GM18951 (cell line): ENCODE results near the gene KIAA1671.

Experiments used
- POLR2A ChIP-seq: IDR thresholded peaks from 4 replicates; pipeline ENCODE4 v1.6.1; 2011; ENCODE audit warnings: mild to moderate bottlenecking; ENCODE audit not compliant: insufficient read length, insufficient read depth; ENCODE audit errors: extremely low read depth
- in situ Hi-C: fragments of 300-500 bp; cut with MboI; formaldehyde crosslinking; loops from one replicate; pipeline ENCODE4 v1.12.0; 2022; ENCODE audit warnings: low sequenced_read_pairs, mixed read lengths, inconsistent platforms; ENCODE audit not compliant: unreplicated experiment

KIAA1671 gene

DNA sequence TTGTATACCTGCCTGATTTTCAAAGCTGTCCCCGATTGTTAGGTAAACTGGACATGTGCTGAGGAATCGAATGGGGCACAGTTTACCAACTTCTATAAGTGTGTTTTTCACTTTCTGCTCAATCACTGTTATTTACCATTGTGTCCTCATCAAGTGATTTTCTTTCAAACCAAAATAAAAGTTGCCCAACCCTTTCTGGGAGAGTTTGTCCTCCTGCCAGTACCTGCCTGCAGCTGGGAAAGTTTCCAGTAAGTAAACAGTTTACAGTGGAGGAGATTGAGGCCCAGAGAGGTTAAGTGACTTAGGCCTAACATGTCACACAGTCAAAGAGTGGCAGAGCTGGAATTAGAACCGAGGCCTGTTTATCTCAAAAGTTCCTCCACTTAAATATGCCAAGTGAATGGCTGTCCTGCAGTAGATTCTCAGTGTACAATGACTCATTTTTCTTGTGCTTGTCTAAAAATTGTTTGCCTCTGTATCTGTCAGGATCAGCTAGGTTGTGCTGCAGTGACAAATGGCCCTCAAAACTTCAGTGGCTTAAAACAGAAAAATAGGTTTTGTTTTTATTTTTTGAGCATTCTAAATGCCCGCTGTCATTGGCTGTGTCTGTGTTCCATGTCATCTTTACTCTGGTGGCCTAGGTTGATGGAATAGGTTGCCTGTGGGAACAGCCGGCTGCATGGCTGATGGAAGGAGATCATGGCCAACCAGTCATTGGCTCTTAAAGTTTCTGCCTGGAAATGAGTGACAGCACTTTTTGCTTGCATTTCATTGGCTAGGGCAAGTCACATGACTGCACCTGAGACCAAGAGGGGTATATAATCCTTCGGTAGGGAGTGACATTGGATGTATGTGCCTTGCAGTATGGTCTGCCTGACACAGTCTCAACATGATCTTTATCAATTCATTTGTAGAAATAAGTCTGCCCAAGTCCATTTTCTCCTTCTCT lies 185.3 kb downstream of the KIAA1671 start:
- in situ Hi-C loops, result no loop called here
- no peak for TF ChIP-seq POLR2A

DNA sequence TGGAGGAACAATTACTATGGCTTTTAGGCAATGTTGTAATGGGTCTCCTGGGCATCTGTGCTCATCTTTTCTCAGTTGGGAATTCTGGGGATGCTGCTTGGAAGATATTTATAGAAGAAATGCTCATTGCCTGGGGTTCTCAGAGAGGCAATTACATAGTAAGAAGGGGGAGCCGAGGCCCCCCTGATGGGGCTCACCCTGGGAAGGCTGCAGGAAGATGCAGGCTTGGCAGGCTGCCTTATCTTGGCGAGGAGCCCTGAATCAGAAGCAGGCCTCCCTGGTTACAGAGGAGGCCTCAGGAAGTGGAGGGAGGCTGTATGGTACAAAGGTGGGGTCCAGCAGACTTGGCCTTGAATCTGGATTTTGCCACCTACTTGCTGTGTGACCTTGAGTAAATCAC lies 186.5 kb downstream of the KIAA1671 start:
- no peak for TF ChIP-seq POLR2A
- in situ Hi-C loops, result no loop called here

DNA sequence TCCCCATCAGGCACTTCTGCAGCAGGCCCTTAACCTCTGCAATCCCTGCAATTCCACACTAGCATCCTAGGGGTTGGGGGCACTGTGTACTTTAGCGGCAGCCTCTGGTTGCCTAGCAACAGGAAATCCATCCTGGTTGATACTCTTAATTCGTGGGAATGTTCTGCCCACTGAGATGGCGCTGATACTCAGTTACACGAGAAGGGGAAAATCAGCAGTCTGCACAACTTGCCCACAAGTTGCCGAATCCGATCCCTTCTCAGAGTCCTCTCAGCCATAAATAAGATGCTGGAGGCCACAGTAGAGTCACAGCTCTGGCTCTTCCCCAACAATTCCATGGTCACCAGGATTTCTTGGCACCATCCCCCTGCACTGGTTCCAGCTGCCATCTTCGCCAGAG lies 189.6 kb downstream of the KIAA1671 start:
- in situ Hi-C loops, result no loop called here
- TF ChIP-seq POLR2A, result no peak

DNA sequence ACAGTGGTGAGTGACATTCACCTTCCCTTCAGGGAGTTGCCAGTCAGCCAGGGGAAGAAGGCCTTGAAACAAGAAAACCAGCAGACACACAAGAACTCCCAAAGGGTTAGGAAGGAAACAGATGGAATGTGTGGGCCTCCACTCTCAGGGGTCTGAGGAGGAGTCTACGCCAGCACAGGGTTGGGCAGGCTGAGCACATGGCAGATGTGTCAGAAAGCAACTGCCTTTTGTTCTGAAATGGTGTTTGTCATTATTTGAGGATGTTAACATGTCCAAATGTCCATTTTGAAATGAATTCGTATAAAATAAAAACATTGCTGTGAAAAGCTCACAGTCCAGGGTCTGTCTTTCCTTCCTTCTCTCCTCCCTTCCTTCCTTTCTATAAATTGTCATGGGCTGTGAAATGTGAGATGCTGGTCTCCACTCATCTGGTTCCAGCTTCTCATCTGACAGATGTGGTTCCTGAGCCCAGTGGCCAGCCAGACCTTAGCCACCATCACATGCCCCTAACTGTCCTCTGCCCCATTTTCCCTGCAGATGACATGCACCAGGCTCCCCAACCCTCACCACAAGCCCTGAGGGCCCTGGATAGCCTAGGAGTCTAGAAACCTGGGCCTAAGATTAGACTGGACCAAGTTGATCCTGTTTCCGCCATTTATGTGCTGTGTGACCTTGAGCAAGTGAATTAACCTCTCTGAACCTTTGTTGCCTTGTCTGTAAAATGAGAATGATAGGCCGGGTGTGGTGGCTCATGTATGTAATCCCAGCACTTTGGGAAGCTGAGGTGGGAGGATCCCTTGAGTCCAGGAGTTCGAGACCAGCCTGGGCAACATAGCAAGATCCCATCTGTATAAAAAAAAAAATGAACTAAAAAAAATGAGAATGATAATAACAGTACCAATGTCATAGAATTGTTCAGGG lies 190.9 kb downstream of the KIAA1671 start:
- in situ Hi-C loops, result no loop called here
- TF ChIP-seq POLR2A, result no peak

DNA sequence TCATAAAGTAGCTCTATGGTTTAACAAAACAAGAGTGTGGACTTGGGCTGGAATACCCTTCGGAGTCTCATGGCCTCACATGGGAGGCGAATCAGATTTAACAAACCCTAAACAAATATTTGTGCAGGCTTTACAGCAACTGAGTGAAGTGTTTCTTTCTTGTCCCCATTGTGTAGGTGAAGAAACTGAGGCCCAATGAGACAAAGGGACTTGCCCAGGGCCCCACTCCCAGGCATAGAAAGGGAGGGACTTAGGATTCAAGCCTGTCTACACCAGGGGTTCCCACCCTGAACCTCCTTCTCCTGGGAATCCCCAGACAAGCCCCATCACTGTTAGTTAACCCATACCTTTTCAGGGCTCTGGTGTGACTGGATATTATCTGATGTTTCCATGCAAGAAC lies 192.0 kb downstream of the KIAA1671 start:
- TF ChIP-seq POLR2A, result no peak
- in situ Hi-C loops, result no loop called here

DNA sequence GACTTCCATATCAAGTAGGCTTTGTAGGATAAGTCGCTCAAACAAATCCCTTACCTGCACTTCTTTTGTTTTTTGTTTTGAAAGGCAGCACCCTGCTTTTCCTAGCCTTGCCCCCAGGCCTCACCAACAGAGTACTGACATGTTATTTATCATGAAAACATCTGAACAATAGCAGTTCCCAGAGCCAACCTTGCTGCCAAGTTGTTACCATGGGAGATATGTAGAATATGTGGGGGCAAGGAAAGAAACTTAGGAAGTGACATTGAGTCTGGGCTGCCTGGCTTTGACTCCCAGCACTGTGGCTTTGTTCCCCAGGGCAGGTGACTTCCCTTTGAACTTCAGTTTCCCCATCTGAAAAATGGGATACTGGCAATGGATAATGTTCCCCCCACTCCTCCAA lies 193.8 kb downstream of the KIAA1671 start:
- TF ChIP-seq POLR2A, result no peak
- in situ Hi-C loops, result no loop called here

DNA sequence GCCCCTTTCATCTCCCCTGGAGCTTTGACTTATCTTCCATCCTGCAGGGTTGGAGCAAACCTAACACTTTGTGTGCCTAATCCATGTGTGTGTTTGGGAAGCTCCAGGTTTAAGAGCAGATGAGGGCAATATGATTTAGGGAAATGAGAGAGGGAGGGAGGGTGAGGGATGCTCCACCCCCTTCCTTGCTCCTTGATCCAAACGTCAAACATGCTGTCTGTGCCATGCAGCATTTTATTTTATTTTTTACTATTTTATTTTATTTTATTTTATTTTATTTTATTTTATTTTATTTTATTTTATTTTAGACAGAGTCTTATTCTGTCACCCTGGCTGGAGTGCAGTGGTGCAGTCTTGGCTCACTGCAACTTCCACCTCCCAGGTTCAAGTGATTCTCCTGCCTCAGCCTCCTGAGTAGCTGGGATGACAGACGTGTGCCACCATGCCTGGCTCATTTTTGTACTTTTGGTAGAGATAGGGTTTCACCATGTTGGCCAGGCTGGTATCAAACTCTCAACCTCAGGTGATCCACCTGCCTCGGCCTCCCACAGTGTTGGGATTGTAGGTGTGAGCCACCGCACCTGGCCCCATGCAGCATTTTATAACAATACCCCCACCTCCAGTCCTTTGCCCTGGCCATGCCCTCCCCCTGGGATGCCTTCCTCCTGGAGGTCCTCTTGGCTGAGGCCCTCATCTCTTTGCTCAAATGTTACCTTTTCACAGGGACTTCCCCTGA lies 194.6 kb downstream of the KIAA1671 start:
- no peak for TF ChIP-seq POLR2A
- in situ Hi-C loops, result no loop called here

DNA sequence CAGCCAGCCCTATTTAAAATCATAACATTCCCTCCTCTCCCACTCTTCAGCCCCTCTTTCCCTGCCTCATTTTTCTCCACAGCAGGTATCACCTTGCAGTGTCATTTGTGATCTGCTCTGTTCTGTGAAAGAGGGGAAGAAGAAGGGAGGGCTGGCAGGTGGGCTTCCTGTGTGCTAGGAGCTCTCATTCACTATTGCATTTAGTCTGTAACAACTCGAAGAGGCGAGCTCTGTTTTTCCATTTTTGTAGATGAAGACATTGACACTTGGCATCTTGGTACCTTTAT lies 195.1 kb downstream of the KIAA1671 start:
- no peak for TF ChIP-seq POLR2A
- in situ Hi-C loops, result no loop called here

DNA sequence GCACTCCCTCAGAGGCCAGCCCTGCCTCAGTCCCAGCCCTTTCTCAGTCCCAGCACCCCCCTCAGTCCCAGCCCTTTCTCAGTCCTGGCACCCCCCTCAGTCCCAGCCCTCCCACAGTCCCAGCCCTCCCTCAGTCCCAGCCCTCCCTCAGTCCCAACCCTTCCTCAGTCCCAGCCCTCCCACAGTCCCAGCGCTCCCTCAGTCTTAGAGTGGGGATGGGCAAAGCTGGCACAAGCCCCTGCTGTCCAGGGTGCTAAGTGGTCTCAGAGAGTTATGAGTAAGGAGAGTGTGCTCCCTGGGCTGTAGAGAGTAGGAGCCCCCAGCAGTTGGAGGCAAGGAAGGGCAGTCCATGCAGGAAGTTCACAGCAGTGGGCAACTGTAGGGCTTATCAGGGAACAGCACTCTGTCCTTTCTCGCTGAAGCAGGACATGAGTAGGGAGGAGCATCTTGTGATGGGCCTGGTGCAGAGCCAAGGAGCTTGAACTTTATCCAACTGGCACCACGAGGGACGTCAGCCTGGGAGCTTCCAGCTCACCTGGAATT lies 195.7 kb downstream of the KIAA1671 start:
- in situ Hi-C loops, result no loop called here
- no peak for TF ChIP-seq POLR2A

DNA sequence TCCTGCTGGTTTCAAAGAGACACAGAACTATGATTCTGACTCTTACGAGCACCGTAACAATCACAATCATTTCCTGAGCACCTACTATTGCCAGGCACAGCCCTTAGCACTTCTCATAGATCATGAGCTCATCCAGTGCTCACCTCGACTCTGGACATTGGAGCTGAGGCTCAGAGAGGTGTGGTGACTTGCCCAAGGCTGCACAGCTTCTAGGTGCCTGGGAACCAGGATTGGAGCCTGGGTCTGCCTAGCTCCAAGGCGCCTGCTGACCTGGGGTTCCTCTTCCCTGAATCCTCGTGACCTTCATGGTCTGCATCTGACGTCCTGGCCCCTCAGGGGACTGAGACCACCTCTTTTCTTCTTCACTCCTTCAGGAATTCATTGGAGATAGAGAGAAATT lies 196.5 kb downstream of the KIAA1671 start:
- in situ Hi-C loops, result no loop called here
- TF ChIP-seq POLR2A, result no peak

DNA sequence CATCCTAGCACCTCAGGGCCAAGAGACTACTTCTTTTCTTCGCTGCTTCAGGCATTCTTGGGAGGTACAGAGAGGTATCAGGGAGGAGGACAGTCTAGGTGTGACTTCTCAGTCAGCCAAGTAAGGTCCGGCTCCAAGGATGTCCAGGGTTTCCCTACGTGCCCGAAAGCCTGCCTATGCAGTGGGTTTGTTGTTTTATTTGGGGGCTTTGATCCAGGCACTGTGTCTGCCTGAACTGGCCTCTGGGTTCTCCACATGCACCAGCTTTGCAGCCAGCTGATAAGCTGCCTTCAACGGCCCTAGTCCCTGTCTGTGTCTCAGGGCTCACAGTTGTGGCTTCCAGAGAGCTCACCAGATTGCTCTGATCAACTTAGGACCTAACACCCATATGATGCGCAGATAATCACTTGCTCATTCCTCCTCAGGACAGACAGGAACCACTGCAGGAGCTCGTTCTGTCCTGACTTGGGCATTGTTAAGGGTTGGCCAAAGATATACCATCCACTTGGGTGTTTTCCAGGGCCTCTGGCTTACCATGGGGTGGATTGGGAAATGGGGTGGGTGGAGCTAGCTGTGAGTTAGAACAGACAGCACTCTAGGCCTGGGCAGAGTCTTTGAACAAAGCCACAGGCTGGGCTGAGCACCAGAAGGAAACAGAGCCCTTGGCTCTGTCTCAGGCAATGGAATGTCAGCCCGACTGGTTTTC lies 201.6 kb downstream of the KIAA1671 start:
- in situ Hi-C loops, result no loop called here

DNA sequence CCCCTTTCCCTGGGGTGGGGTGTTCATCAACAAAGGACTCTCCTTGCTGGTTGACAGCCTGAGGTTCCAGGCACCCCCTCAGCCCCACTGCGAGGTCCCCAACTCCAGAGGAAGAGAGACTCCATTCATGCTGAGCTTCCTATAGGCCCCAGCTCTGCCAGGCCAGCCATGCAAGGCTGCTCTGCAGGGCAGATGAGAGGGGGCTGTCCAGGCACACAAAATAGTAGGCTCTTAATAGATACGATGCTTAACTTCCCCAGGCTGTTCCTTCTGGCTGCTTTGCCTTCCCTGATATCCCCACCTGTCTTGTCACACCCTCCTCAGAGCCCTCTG lies 202.1 kb downstream of the KIAA1671 start:
- TF ChIP-seq POLR2A, result no peak
- in situ Hi-C loops, result no loop called here

More for the DNA sequence above, 201.6 kb downstream of the KIAA1671 start:
- no peak for TF ChIP-seq POLR2A
